CD14-positive monocyte (primary cell): ENCODE results near the gene SPRED3. TPM values are rescaled to one million over a fixed set of nuclear protein-coding genes. Genes with fewer than 3 reads are reported as not detected.

Source experiments
- DNase-seq, 3 donors: peaks; one replicate each; pipeline ENCODE4 v3.0.0-alpha.2; 2011 to 2022
- H2AFZ ChIP-seq: 2 replicates; pipeline ENCODE4 v1.6.0; 2012; ENCODE audit warnings: mild to moderate bottlenecking, low read depth, low read length, inconsistent platforms; ENCODE audit not compliant: insufficient read depth, poor library complexity, severe bottlenecking
- H3K27ac ChIP-seq, 2 donors: 1 replicate in 1 of 2; 2 replicates in 1 of 2; pipeline ENCODE4 v1.5.1; 2012 to 2013; ENCODE audit warnings: low read length in 2 of 2, control low read depth in 1 of 2, inconsistent platforms in 1 of 2, low read depth in 1 of 2, mild to moderate bottlenecking in 1 of 2
- H3K27me3 ChIP-seq, 2 donors: one replicate each; pipeline versions ENCODE4 v1.6.0 to v1.6.1; 2011 to 2013; ENCODE audit warnings: low read length in 2 of 2; ENCODE audit not compliant: control insufficient read depth in 2 of 2, insufficient read depth in 2 of 2
- H3K36me3 ChIP-seq, 2 donors: replicated peaks in 1 of 2; 1 replicate in 1 of 2; 2 replicates in 1 of 2; pipeline versions ENCODE4 v1.5.1 to v1.6.1; 2012 to 2013; ENCODE audit warnings: low read length in 2 of 2, control low read depth in 1 of 2, inconsistent platforms in 1 of 2, mild to moderate bottlenecking in 1 of 2; ENCODE audit not compliant: insufficient read depth in 2 of 2, control insufficient read depth in 1 of 2
- H3K4me1 ChIP-seq, 2 donors: 1 replicate in 1 of 2; 2 replicates in 1 of 2; pipeline versions ENCODE4 v1.5.1 to v1.6.1; 2012 to 2013; ENCODE audit warnings: low read length in 2 of 2, control low read depth in 1 of 2, inconsistent platforms in 1 of 2, mild to moderate bottlenecking in 1 of 2, moderate library complexity in 1 of 2; ENCODE audit not compliant: insufficient read depth in 2 of 2, control insufficient read depth in 1 of 2
- H3K4me2 ChIP-seq: replicated peaks from 2 replicates; pipeline ENCODE3; 2012; ENCODE audit warnings: low read length, moderate library complexity, mild to moderate bottlenecking; ENCODE audit not compliant: poor library complexity, severe bottlenecking; ENCODE audit errors: extremely low read depth
- H3K4me3 ChIP-seq, 3 experiments: fragments of 200-600 bp in 1 of 3; sonication (generic) in 1 of 3; replicated peaks in 1 of 3; 1 replicate in 2 of 3; 2 replicates in 1 of 3; pipeline ENCODE4 v1.5.1; 2011 to 2013; ENCODE audit warnings: low read length in 3 of 3, mild to moderate bottlenecking in 3 of 3, control low read depth in 2 of 3, low read depth in 2 of 3, inconsistent platforms in 1 of 3, moderate library complexity in 1 of 3
- H3K79me2 ChIP-seq: 2 replicates; pipeline ENCODE4 v1.6.0; 2012; ENCODE audit warnings: mild to moderate bottlenecking, control low read depth, inconsistent platforms, low read length, moderate library complexity; ENCODE audit not compliant: insufficient read depth
- H3K9ac ChIP-seq: 2 replicates; pipeline ENCODE4 v1.6.0; 2017; ENCODE audit warnings: low read length, mild to moderate bottlenecking; ENCODE audit not compliant: insufficient read depth, poor library complexity, severe bottlenecking
- H3K9me3 ChIP-seq, 2 donors: replicated peaks in 1 of 2; 1 replicate in 1 of 2; 2 replicates in 1 of 2; pipeline versions ENCODE4 v1.5.1 to v1.6.1; 2012 to 2013; ENCODE audit warnings: low read length in 2 of 2, control low read depth in 1 of 2; ENCODE audit not compliant: control insufficient read depth in 1 of 2, insufficient read depth in 1 of 2
- H4K20me1 ChIP-seq: 2 replicates; pipeline ENCODE4 v1.6.0; 2012; ENCODE audit warnings: mild to moderate bottlenecking, low read length, control low read depth, moderate library complexity; ENCODE audit not compliant: insufficient read depth
- H3K27ac Mint-ChIP-seq, 7 donors: one replicate each; pipeline ENCODE4 v1.8.0; 2020; ENCODE audit warnings: mild to moderate bottlenecking in 7 of 7, mixed read lengths in 7 of 7, moderate library complexity in 6 of 7, inconsistent platforms in 2 of 7
- H3K27me3 Mint-ChIP-seq, 3 donors: one replicate each; pipeline ENCODE4 v1.8.0; 2021 to 2022; ENCODE audit warnings: low read depth in 3 of 3, mild to moderate bottlenecking in 3 of 3, mixed read lengths in 3 of 3, moderate library complexity in 3 of 3, inconsistent platforms in 1 of 3
- H3K36me3 Mint-ChIP-seq, 2 donors: one replicate each; pipeline ENCODE4 v1.8.0; 2020; ENCODE audit warnings: mixed read lengths in 2 of 2, inconsistent platforms in 1 of 2, mild to moderate bottlenecking in 1 of 2
- H3K4me1 Mint-ChIP-seq: one replicate; pipeline ENCODE4 v1.8.0; 2020; ENCODE audit warnings: mild to moderate bottlenecking, mixed read lengths
- H3K4me3 Mint-ChIP-seq, 2 donors: one replicate each; pipeline ENCODE4 v1.8.0; 2020; ENCODE audit warnings: mild to moderate bottlenecking in 2 of 2, mixed read lengths in 2 of 2, moderate library complexity in 1 of 2
- H3K9me3 Mint-ChIP-seq, 7 donors: one replicate each; pipeline ENCODE4 v1.8.0; 2020 to 2022; ENCODE audit warnings: mixed read lengths in 7 of 7, mild to moderate bottlenecking in 6 of 7, moderate library complexity in 6 of 7, inconsistent platforms in 2 of 7
- WGBS: methylation state at CpG from one replicate; pipeline ENCODE4 v1.1.5; 2013; ENCODE audit warnings: missing lambda C conversion rate; ENCODE audit not compliant: insufficient coverage; 5-methylcytosine and 5-hydroxymethylcytosine counted together
- intact Hi-C, 2 donors: fragments of 100-400 bp; cut with micrococcal nuclease; formaldehyde crosslinking; loops; one replicate each; pipeline versions ENCODE4 v1.15.0 to v1.15.1; 2023
- polyA plus RNA-seq, 3 donors: library from polyadenylated mRNA; depleted of rRNA in 1 of 3; unstranded in 2 of 3; stranded (reverse) in 1 of 3; fragments of 300-500 nt in 2 of 3; fragments of >200 nt in 1 of 3; fragmentation: Illumina TruSeq in 2 of 3; gene quantifications; 1 replicate in 2 of 3; 2 replicates in 1 of 3; pipeline ENCODE4 v1.2.3, GENCODE V29; 2012 to 2021
- TF ChIP-seq, protein P1 (sequence below): fragments of 200-600 bp; IDR thresholded peaks from one replicate; pipeline ENCODE4 v1.8.0; 2022; ENCODE audit warnings: antibody characterized with exemption, mild to moderate bottlenecking

SPRED3 gene
- polyA plus RNA-seq, 3 donors = 0.33 TPM; not detected in 2

DNA sequence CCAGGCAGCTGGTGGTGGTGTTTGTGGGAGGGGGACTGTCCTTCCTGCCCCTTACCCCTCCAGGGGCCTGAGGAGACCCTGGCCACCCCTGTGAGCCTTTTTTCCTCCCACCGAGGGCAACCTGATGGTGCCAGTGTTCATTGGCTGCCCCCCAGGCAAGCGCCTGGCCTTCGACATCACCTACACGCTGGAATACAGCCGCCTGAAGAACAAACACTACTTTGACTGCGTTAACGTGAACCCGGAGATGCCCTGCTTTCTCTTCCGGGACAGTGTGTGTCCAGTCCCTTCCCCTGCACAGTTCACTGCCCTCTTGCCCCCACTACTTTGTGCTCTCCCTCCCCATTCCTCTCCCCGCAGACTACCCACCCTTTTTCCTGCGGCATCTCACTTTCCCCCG is 21.5 kb upstream of the SPRED3 start:
- Histone ChIP-seq H3K36me3 (no peaks in the 10 kb centered on the region), H3K9ac (no peak overlapping the region), H3K4me2 (no peak overlapping the region), H3K4me1 (peaks cover 9 to 11% of the 10 kb centered on the region in 2 donors), H3K9me3 (peaks cover 0 to 4% of the 10 kb centered on the region in 2 donors), H3K27me3 (peaks cover 0 to 2% of the 10 kb centered on the region in 2 donors), H3K27ac (no peak overlapping the region), H2AFZ (no peak overlapping the region), H3K4me3 (no peak overlapping the region), H4K20me1 (no peaks in the 10 kb centered on the region), H3K79me2 (no peaks in the 10 kb centered on the region)
- DNase-seq = no peak
- H3K27me3 Mint-ChIP-seq = peaks cover 10 to 17% (median 17%) of the 10 kb centered on the region in 3 donors
- WGBS = 89% methylated on average over 12 of the region's 12 CpGs
- TF ChIP-seq, protein P1, sequence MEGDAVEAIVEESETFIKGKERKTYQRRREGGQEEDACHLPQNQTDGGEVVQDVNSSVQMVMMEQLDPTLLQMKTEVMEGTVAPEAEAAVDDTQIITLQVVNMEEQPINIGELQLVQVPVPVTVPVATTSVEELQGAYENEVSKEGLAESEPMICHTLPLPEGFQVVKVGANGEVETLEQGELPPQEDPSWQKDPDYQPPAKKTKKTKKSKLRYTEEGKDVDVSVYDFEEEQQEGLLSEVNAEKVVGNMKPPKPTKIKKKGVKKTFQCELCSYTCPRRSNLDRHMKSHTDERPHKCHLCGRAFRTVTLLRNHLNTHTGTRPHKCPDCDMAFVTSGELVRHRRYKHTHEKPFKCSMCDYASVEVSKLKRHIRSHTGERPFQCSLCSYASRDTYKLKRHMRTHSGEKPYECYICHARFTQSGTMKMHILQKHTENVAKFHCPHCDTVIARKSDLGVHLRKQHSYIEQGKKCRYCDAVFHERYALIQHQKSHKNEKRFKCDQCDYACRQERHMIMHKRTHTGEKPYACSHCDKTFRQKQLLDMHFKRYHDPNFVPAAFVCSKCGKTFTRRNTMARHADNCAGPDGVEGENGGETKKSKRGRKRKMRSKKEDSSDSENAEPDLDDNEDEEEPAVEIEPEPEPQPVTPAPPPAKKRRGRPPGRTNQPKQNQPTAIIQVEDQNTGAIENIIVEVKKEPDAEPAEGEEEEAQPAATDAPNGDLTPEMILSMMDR = no peak
- H3K9me3 Mint-ChIP-seq = peaks cover 0 to 13% (median 7%) of the 10 kb centered on the region in 7 donors
- no peak overlapping the region for H3K4me3 Mint-ChIP-seq
- H3K4me1 Mint-ChIP-seq = peaks cover 12% of the 10 kb centered on the region
- H3K36me3 Mint-ChIP-seq = peaks cover 0 to 3% of the 10 kb centered on the region in 2 donors
- intact Hi-C loops = no loop called here
- no peak overlapping the region for H3K27ac Mint-ChIP-seq

DNA sequence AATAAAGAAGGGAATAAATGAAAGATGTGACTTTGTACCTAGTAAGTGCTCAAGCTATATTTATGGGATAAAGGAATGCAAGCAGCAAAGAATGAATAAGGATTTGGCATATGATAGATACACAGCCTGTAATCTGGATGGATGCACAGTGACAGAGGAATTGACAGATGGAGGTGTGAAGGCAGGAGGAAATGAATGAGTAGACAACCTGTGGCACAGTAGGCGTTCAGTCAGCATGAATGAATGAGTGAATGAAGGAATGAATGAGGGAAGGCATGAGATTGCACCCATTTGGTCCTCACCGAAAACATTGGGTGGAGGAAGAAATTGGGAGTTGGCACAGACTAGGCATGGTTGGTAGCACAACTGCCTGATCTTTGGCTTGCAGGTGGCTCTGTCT is 18.9 kb upstream of the SPRED3 start:
- intact Hi-C loops = no loop called here
- Histone ChIP-seq H3K79me2 (no peaks in the 10 kb centered on the region), H3K27ac (no peak overlapping the region), H2AFZ (no peak overlapping the region), H3K4me1 (peaks cover 5 to 7% of the 10 kb centered on the region in 2 donors), H3K4me3 (no peak overlapping the region), H3K4me2 (no peak overlapping the region), H3K27me3 (no peaks in the 10 kb centered on the region), H3K36me3 (no peaks in the 10 kb centered on the region), H3K9ac (no peak overlapping the region), H4K20me1 (no peaks in the 10 kb centered on the region), H3K9me3 (peaks cover 0 to 3% of the 10 kb centered on the region in 2 donors)
- H3K4me1 Mint-ChIP-seq = peaks cover 3% of the 10 kb centered on the region
- peaks cover 0 to 7% (median 3%) of the 10 kb centered on the region in 7 donors for H3K9me3 Mint-ChIP-seq
- no peak overlapping the region for H3K27ac Mint-ChIP-seq
- DNase-seq = no peak
- WGBS = 97% methylated on average over 2 of the region's 2 CpGs
- no peak overlapping the region for H3K4me3 Mint-ChIP-seq
- H3K36me3 Mint-ChIP-seq = no peaks in the 10 kb centered on the region
- TF ChIP-seq, protein P1 = no peak
- H3K27me3 Mint-ChIP-seq = peaks cover 12 to 18% (median 15%) of the 10 kb centered on the region in 3 donors
